ENCODE data around the gene METRN.
A peak's percentile ranks its signal among the peaks of the same experiment; 100 is the strongest.
"Not testable (repeated sequence)": the region's sequence is repeated elsewhere in the genome, so short reads cannot be mapped to it uniquely, and the experiment has no call there.

METRN gene

GRCh38 chr16:707062-707538 lies 7.8 kb upstream of the METRN start:
- DNase-seq (ENCODE audit: insufficient read length), result no peak
- TF ChIP-seq POLR2A (IDR thresholded peaks at IDR 0.05; ENCODE audit: low read depth, low read length) (no peak), POLR2AphosphoS5 (IDR thresholded peaks at IDR 0.05; ENCODE audit: low read depth, low read length) (no peak), TAF1 (IDR thresholded peaks at IDR 0.05; ENCODE audit: borderline replicate concordance, low read depth, low read length) (no peak)
- no peak for FAIRE-seq

DNA sequence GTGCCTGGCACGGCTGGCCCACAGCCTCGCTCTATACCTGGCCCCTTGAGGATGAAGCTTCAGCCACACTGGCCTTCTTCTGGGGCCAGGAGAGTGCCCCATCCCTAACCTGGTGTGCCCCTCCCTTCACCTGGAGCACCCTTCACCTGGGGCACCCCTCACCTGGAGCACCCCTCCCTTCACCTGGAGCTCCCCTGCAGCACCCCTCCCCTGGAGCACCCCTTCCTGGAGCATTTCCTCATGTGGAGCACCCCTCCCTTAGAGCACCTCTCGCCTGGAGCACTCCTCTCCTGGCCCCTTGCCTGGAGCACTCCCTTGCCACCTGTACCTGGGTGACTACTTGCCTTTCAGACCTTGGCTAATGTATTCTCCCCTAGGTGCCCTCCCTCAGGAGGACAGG lies 6.9 kb upstream of the METRN start:
- DNase-seq (ENCODE audit: insufficient read length) (no peak), FAIRE-seq (no peak)
- TF ChIP-seq TAF1 (IDR thresholded peaks at IDR 0.05; ENCODE audit: borderline replicate concordance, low read depth, low read length) (no peak), POLR2AphosphoS5 (IDR thresholded peaks at IDR 0.05; ENCODE audit: low read depth, low read length) (no peak), POLR2A (IDR thresholded peaks at IDR 0.05; ENCODE audit: low read depth, low read length) (no peak)

DNA sequence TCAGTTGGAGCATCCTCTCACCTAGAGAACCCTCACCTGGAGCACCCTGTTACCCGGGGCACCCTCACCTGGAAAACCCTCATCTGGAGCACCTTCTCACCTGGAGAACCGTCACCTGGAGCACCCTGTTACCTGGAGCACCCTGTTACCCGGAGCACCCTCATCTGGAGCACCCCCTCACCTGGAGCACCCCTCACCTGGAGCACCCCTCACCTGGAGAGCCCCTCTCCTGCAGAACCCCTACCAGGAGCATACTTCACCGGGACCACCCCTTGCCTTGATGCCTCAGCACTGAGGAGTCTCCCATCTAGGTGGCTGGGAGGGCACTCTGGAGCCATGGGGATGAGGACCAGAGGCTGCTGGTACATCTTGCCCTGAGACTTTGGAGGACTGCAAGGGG lies 6.0 kb upstream of the METRN start:
- DNase-seq (ENCODE audit: insufficient read length) (no peak), FAIRE-seq (no peak)
- no peak for TF ChIP-seq POLR2A (IDR thresholded peaks at IDR 0.05; ENCODE audit: low read depth, low read length)
- no peak for TF ChIP-seq POLR2AphosphoS5 (IDR thresholded peaks at IDR 0.05; ENCODE audit: low read depth, low read length)
- no peak for TF ChIP-seq TAF1 (IDR thresholded peaks at IDR 0.05; ENCODE audit: borderline replicate concordance, low read depth, low read length)

DNA sequence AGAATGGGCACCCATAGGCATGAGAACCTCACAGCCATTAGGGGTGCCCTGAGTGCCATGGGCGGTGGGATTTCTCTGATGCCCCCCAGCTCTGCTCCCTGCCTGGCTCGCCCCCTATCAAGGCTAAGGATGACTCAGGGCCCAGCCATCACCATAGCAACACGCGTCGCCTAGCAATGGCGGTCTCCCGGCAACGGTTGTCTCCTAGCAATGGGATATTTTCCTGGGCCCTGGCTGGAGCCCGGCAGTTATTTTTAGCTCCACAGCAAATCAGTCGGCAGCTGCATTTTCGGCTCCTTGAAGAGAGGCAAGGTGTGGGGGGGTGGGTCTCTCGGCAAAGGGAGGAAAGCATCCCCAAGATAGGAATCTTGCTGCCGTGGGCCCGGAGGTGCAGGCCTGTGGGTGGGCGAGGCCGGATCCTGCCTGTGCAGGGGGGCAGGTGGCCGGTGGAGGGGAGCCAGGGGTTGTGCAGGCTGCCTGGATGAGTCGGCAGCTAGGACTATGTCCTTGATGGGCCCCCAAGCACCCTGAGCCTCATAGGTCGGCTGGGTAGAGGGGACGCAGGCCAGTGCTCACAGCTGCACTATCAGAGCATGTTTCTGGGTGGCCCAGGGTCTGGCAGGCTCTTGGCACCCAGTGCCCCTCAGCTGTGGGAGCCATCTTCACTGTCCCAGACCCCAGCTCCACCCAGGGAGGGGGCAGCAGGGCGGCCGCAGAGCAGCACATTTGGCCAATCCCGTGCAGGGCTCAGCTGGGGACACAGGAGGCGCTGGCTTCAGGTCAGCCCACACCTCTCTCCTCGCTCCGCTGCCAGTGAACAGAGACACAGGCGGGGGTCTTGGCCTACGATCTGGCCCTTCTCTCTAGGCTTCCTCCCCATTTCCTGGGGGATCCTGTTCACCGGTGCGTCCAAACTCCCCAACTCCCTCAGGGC lies 5.1 kb upstream of the METRN start:
- no peak for FAIRE-seq
- DNase-seq (ENCODE audit: insufficient read length), result no peak
- TF ChIP-seq TAF1 (IDR thresholded peaks at IDR 0.05; ENCODE audit: borderline replicate concordance, low read depth, low read length) (no peak), POLR2AphosphoS5 (IDR thresholded peaks at IDR 0.05; ENCODE audit: low read depth, low read length) (no peak), POLR2A (IDR thresholded peaks at IDR 0.05; ENCODE audit: low read depth, low read length) (no peak)

GRCh38 chr16:710500-711075 lies 4.3 kb upstream of the METRN start:
- TF ChIP-seq TAF1 (IDR thresholded peaks at IDR 0.05; ENCODE audit: borderline replicate concordance, low read depth, low read length) (no peak), POLR2AphosphoS5 (IDR thresholded peaks at IDR 0.05; ENCODE audit: low read depth, low read length) (no peak), POLR2A (IDR thresholded peaks at IDR 0.05; ENCODE audit: low read depth, low read length) (no peak)
- DNase-seq (ENCODE audit: insufficient read length) (no peak), FAIRE-seq (no peak)

DNA sequence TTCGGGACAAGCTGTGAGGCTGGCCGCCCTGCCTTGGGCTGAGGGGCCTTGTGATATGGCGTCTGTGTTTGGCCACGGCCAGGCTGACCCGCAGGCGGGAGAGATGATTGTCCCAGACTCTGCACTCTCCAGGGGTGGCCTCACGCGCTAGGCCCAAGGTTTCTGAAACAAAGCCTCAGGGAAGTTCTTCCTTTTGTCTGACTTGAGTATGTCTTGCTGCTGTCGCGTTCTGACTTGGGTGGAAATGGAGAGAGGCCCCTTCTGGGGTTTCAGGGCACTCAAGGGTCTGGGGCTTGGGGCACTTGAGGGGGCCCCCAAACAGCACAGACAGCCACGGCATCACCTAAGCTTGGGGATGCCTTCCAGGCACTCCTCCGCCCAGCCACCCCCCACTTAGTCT lies 3.8 kb upstream of the METRN start:
- DNase-seq (ENCODE audit: insufficient read length), result no peak
- TF ChIP-seq POLR2A (IDR thresholded peaks at IDR 0.05; ENCODE audit: low read depth, low read length) (no peak), POLR2AphosphoS5 (IDR thresholded peaks at IDR 0.05; ENCODE audit: low read depth, low read length) (no peak), TAF1 (IDR thresholded peaks at IDR 0.05; ENCODE audit: borderline replicate concordance, low read depth, low read length) (no peak)
- FAIRE-seq, result no peak

GRCh38 chr16:711548-712320 lies 3.2 kb upstream of the METRN start:
- FAIRE-seq (peak; percentile 90), DNase-seq (ENCODE audit: insufficient read length) (peak; percentile 98)
- TF ChIP-seq POLR2A (IDR thresholded peaks at IDR 0.05; ENCODE audit: low read depth, low read length) (no peak), TAF1 (IDR thresholded peaks at IDR 0.05; ENCODE audit: borderline replicate concordance, low read depth, low read length) (no peak), POLR2AphosphoS5 (IDR thresholded peaks at IDR 0.05; ENCODE audit: low read depth, low read length) (no peak)

- FAIRE-seq; DNase-seq (ENCODE audit: insufficient read length): not testable (repeated sequence)
Observed at GRCh38 chr16:712740-713250, 2.1 kb upstream of the METRN start.

DNA sequence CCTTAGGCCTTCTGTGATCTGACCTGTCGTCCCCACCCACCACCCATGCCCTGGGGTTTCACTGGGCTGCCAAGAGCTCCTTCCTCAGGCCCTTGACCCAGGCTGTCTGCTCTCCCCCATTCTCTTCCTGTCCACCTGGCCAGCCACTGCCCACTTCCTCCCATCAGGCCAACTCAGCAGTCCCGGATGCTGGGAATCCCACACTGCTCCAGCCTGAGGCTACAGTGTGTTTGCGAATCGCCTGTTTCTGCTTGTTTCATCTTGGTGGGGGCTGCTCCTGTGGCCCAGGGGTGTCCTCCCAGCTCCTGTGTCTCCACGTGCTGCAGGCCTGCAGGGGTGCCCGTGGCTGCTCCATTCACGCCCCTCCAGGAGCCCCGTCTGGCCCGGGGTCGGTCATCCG lies 839 bp upstream of the METRN start:
- TF ChIP-seq POLR2AphosphoS5 (IDR thresholded peaks at IDR 0.05; ENCODE audit: low read depth, low read length), result no peak
- TF ChIP-seq TAF1 (IDR thresholded peaks at IDR 0.05; ENCODE audit: borderline replicate concordance, low read depth, low read length), result no peak
- no peak for TF ChIP-seq POLR2A (IDR thresholded peaks at IDR 0.05; ENCODE audit: low read depth, low read length)
- FAIRE-seq (no peak), DNase-seq (ENCODE audit: insufficient read length) (no peak)

- DNase-seq (ENCODE audit: insufficient read length), result no peak
- no peak for TF ChIP-seq POLR2AphosphoS5 (IDR thresholded peaks at IDR 0.05; ENCODE audit: low read depth, low read length)
- no peak for TF ChIP-seq TAF1 (IDR thresholded peaks at IDR 0.05; ENCODE audit: borderline replicate concordance, low read depth, low read length)
- TF ChIP-seq POLR2A (IDR thresholded peaks at IDR 0.05; ENCODE audit: low read depth, low read length), result no peak
- FAIRE-seq, result no peak
Observed at GRCh38 chr16:715477-716199, 720 bp downstream of the METRN start.

- no peak for DNase-seq (ENCODE audit: insufficient read length)
- FAIRE-seq, result no peak
- TF ChIP-seq TAF1 (IDR thresholded peaks at IDR 0.05; ENCODE audit: borderline replicate concordance, low read depth, low read length) (no peak), POLR2A (IDR thresholded peaks at IDR 0.05; ENCODE audit: low read depth, low read length) (no peak), POLR2AphosphoS5 (IDR thresholded peaks at IDR 0.05; ENCODE audit: low read depth, low read length) (no peak)
Observed at GRCh38 chr16:716200-716568, 1.3 kb downstream of the METRN start.

Measured in GM12892 (cell line).